ENCODE measurements around the gene LRFN2.

The LRFN2 gene

GRCh38 chr6:40586369-40587201, 579 bp downstream of the LRFN2 start:
- no peak for DNase-seq (ENCODE audit: low read depth)

- no peak for DNase-seq (ENCODE audit: low read depth)
These were observed 1.4 kb downstream of the LRFN2 start for GRCh38 chr6:40585651-40586269.

GRCh38 chr6:40585223-40585622, 1.9 kb downstream of the LRFN2 start:
- no peak for DNase-seq (ENCODE audit: low read depth)

- DNase-seq (ENCODE audit: low read depth): no peak
These were observed 2.4 kb downstream of the LRFN2 start for GRCh38 chr6:40584741-40585140.

GRCh38 chr6:40583709-40584108, 3.5 kb downstream of the LRFN2 start:
- DNase-seq (ENCODE audit: low read depth): no peak

GRCh38 chr6:40582892-40583291, 4.3 kb downstream of the LRFN2 start:
- no peak for DNase-seq (ENCODE audit: low read depth)

GRCh38 chr6:40579101-40579500, 8.1 kb downstream of the LRFN2 start:
- no peak for DNase-seq (ENCODE audit: low read depth)

GRCh38 chr6:40577672-40578071, 9.5 kb downstream of the LRFN2 start:
- no peak for DNase-seq (ENCODE audit: low read depth)

GRCh38 chr6:40573221-40573620, 13.9 kb downstream of the LRFN2 start:
- DNase-seq (ENCODE audit: low read depth): no peak

GRCh38 chr6:40569162-40569910, 17.8 kb downstream of the LRFN2 start:
- DNase-seq (ENCODE audit: low read depth): no peak

GRCh38 chr6:40568062-40568708, 19.0 kb downstream of the LRFN2 start:
- no peak for DNase-seq (ENCODE audit: low read depth)

- DNase-seq (ENCODE audit: low read depth): no peak
These were observed 24.1 kb downstream of the LRFN2 start for GRCh38 chr6:40563111-40563510.

GRCh38 chr6:40559056-40559455, 28.1 kb downstream of the LRFN2 start:
- no peak for DNase-seq (ENCODE audit: low read depth)

GRCh38 chr6:40558102-40558501, 29.1 kb downstream of the LRFN2 start:
- DNase-seq (ENCODE audit: low read depth): no peak

GRCh38 chr6:40556881-40557280, 30.3 kb downstream of the LRFN2 start:
- DNase-seq (ENCODE audit: low read depth): no peak

- DNase-seq (ENCODE audit: low read depth): no peak
These were observed 31.1 kb downstream of the LRFN2 start for GRCh38 chr6:40556023-40556422.

GRCh38 chr6:40555092-40555491, 32.1 kb downstream of the LRFN2 start:
- no peak for DNase-seq (ENCODE audit: low read depth)

- DNase-seq (ENCODE audit: low read depth): no peak
These were observed 34.2 kb downstream of the LRFN2 start for GRCh38 chr6:40552941-40553340.

GRCh38 chr6:40551966-40552505, 35.1 kb downstream of the LRFN2 start:
- no peak for DNase-seq (ENCODE audit: low read depth)

- peak; percentile 39 for DNase-seq (ENCODE audit: low read depth)
These were observed 36.7 kb downstream of the LRFN2 start for GRCh38 chr6:40550202-40551101.

- DNase-seq (ENCODE audit: low read depth): no peak
These were observed 41.2 kb downstream of the LRFN2 start for GRCh38 chr6:40545954-40546353.

All from stromal cell of bone marrow (primary cell).